Stimulated activated CD4-positive, alpha-beta T cell treated with anti-CD3 and anti-CD28 coated beads, Interleukin-15, amount 100 ng/mL, for 48 hours (primary cell): ENCODE measurements around the gene ABCB9.
"Not testable (repeated sequence)": the region's sequence is repeated elsewhere in the genome, so short reads cannot be mapped to it uniquely, and the experiment has no call there.

Experiments
- DNase-seq, 2 donors: peaks; one replicate each; pipeline ENCODE4 v3.0.0-alpha.2; 2020; ENCODE audit warnings: low read depth in 2 of 2

The ABCB9 gene

DNA sequence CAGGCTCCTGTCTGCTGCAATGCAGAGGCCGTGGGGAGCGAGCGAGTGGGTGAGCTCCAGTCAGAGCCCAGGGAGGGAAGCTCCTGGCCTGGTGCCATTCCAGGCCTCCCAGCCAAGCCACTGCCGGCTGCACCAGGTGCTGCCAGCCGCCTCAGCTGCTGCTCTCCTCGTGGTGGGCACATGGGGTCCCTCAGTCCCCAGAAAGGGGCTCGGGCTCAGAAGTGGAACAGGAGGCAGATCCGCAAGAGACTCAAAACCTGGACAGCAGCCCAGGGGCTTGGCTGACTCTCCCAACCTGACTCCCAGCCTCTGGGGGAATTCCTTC is 2.4 kb downstream of the ABCB9 start:
- DNase-seq, result no peak

DNA sequence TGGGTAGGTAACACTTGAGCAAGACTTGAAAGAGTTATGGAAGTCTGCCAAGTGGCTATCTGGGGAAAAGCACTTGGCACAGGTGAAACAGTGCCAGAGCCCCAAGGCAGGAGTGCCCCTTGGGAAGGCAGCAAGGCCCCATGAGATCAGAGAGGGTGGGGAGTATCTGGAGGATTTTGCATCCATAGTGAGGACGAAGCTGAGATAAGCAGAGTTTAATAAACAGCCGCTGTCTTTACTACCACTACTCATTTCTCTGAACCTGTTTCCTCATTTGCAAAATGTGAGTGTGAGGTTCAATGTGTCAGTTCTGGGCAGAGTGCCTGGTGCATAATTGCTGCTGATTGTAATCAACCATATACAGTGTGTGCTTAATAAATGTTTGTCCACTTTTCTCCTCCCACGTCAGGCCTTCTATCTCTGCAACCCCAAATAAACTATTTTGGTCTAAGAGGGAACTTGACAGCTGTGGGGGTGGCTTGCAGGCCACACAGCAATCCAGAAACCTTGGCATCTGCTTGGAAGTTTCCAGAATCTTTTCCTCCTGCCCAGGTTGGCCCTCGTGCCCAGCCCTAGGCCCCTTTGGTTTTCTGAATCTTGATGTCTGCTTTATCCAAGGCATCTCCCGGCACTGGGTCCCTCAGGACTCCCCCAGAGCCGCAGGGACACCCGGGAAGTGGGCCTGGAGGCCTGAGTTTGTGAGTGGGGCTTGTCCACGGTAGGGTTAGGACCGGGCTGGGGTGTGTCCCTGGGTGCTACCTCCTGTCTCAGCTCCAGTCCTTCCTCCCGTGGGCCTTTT is 4.5 kb downstream of the ABCB9 start:
- no peak for DNase-seq

DNA sequence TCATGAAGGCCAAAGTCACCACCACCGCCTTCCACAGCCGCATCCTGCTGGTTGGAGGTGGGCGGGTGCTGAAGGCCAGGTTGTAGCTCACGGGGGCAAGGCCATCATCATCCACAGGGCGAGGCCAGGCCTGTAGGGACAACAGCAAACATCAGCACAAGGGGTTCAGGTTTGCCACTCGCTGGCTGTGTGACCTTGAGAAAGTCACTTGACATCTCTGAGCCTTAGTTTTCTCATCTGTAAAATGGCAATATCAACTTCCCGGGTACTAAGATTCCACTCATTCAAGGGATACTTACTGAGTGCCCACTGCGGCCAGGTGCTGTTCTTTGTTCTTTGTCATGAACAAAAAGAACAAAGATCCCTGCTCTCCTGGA is 6.1 kb downstream of the ABCB9 start:
- DNase-seq, result no peak

DNA sequence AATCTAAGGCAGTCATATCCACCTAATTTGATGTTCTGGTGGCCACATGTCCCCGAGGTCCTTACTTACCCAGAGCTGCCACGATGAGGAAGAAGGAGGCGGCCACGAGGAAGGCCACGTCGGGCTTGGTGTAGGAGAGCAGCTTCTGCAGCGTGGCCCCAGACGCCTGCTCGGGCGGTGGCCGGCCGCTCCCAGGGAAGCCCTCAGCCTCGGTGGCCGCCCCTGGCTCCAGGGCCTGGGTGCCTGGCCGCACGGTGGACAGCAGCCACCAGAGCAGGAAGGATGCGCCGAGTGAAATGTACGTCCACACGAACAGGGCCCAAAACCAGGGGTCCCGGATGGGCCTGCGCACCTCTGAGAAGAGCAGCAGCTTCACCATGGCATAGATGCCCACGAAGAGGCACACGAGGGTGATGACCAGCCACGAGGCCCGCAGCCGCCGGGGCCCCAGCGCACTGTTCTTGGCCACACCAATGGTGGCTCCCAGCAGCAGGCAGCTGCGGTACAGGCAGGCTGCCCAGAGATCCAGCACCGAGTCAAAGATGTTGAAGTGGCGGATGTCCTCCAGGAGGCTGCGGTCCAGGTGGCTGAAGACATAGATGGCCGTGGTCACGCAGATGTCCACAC is 6.6 kb downstream of the ABCB9 start:
- no peak for DNase-seq

DNA sequence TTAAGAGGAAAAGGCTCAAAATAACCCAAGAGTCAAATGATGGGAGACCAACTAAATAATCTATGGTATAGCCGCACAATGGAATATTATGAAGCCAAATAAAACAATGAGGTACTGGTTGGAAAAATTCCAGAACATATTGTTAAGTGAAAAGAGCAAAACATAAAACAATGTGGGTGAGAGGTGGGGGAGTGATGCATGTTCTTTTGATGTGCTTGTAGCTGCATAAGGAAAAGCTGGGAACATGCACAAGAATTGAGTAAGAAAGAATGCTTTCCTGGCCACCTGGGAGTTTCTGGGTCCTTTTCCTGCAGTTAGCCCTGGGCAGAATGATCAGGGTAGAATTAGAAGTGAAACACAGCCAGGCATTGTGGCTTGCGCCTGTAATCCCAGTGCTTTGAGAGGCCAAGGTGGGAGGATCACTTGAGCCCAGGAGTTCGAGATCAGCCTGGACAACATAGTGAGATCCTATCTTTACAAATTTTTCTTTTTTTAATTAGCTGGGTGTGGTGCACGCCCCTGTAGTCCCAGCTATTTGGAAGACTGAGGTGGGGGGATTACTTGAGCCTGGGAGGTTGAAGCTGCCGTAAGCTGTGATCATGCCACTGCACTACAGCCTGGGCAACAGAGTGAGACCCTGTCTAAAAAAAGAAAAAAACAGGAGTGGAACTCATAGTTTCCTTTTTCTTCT is 7.9 kb downstream of the ABCB9 start:
- no peak for DNase-seq

DNA sequence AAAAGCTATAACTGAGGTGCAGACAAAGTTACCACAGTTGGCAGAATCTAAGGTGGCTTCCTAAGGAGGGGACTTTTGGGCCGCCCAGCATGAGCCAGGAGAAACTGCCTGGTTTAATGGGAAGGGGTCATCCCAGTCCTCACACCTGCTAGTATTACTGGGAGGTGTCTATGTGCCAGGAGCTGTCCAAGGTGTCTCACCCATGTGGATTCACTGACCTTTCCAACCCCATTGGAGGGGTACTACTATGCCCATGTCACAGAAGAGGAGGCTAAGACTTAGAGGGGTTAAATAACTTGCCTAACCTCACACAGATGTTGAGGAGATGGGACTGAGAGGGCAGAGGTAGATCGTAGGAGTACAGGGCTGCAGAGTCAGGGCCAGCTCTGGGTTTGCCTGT is 10.2 kb downstream of the ABCB9 start:
- no peak for DNase-seq

DNA sequence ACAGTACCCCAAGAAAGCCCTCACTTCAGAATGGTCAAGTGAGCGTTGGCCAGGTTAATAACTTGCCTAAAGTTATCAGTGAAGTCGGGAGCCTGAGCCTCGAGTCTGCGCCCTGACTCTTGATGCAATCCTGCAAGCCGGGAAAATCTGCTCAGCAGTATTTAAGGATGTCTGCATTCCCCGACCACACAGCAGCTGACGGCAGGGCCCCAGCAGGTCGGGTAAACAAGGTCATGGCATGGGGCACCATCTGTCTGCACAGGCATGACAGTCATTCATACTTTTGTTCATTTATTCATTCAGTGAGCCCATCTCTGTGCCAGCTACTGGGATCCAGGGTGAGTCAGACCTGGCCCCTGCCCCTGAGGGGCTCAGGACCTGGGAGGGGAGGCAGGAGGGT is 11.1 kb downstream of the ABCB9 start:
- no peak for DNase-seq

DNA sequence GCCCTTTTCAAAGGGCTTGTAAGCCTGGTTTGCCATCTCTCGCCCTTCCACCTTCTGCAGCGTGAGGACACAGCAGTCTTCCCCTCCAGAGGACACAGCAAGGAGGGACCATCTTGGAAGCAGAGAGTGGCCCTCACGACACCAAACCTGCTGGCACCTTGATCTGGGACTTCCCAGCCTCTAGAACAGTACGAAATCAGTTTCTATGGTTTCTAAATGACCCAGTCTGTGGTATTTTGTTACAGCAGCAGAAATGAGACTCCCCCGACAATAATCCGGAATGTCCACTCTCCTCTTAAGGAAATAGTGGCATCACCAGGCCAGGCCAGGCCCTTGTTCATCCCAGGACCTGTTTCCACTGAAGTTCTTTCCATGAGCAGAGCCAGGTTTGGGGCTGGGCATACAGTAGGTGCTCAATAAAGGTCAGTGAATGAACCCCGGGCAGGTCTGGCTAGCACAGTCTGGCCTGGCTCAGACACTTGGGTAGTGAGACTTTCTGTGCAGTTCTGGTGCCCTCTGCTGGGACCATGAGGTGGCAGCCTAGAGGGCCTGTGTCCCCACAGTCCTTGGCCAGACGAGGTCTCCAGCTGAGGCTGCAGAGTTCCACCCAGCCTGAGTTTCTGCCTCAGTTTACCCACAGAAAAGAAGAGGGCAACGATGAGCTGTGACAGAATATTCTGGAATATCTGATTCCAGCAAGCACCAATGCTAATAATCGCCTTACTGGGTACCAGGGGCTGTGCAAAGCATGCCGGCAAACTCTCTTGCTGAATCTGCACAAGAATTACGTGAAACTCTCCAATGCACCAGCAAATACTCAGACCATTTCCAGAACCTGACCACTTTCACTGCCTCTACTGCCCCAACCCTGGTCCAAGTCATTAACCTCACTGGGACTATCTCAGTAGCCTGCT is 14.0 kb downstream of the ABCB9 start:
- DNase-seq, result peak; percentile 56 to 59

DNA sequence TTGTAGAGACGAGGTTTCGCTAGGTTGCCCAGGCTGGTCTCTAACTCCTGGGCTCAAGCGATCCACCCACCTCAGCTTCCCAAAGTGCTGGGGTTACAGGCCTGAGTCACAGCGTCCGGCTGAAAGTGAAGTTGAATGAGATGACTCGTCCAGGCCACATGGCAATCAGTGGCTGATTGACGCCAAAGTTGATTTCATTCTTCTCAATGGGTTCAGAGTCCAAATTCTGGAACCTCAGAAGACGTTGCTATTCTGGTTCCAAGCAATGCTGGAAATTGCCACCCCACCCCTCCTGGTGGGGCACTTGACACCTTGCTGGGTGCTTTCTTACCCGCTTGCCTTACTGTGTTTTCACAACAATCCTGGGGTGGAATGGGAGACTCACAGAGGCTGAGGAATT is 14.9 kb downstream of the ABCB9 start:
- DNase-seq, result no peak

DNA sequence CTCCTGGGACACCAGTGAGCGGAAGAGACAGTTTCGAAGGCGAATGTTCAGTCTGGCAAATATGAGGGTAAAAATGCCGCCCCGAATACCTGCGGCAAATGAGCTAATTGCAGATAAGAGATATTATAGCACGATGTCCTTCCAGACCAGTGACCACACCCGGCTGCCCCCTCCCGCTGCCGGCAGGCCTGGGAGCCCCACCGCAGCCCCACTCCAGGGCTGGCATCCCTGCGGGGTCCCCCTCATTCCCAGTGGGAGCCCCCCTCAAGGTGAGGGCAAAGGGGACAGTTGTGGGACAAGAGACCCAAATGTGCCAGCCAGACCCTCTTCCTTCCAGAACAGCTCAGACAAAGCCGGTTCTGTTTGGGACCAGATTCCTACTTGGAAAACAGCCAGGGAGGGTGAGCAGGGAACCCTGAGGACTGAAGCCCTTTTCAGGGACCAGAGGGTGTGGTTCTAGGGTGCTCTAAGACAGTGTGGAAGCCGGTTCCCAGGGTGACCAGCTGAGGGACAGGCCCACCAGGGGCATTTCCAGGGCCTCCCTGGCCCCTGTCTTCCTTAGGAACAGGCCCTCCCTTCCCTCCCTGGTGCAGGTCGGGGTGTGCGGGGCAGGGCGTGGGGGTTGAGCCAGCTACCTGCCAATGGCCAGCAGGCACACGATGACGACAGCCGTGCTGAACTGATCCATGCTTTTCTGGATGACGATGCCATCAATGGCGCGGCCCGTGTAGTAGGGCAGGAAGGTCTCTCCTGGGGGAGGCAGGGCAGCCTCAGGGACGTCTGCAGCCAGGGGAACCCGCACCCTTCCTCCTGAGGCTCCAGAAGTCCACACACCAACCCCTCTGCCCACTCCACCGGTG is 16.2 kb downstream of the ABCB9 start:
- no peak for DNase-seq

DNA sequence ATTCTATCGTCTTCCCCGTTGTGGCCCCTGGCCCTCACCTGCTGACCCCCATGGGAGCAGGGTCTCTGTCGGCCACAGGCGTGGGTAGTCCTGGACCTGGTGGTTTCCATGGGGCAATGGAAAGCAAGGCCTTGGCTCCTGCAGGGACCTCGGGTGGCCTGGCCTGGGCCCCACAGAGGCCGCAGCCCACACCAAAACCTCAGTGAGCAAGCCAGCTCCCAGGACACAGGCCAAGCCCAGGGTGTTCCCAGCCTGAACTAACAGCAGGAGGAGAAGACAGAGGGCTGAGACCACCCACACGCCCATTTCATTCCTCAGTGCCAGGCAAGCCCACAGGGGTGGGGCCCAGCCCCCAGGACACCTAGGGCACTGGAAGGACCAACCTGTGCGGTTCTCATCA is 16.9 kb downstream of the ABCB9 start:
- DNase-seq, result no peak

DNA sequence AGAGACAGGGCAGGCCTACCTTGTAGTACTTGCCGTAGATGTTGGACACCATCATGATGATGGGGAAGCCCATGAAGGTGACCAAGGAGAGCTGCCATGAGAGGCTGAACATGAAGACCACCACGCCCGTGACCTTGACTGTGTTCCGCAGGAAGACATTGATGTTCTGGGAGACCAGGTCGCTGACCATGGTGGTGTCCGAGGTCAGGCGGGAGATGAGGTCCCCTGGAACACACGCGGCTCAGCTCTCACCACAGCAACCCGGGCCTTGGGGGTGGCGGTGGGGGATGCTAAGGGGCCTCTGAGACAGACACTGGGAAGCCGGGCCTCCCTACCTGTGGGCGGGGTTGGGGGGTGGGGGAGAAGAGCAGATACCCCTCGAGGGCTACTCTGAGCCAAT is 17.7 kb downstream of the ABCB9 start:
- DNase-seq, result no peak

DNA sequence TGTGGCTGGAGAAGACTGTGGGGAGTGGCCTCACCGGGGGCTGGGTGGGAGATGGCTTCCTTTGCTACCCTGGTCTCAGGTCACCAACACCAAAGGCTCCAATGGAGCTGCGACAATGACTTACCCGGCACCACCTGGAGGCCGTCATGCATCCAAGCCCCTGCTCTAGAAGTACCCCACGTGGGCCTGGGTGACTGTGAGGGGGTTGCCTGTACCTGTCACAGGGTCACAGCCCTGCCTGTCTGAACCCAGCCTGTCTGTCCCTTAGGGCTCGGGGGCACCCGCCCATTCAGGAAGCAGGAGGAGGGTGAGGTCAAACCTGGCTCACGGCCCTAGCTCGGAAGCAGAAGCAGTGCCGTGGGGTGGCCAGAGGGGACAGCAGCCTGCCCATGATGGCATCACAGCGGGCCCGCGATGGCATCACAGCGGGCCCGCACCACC is 18.9 kb downstream of the ABCB9 start:
- no peak for DNase-seq

DNA sequence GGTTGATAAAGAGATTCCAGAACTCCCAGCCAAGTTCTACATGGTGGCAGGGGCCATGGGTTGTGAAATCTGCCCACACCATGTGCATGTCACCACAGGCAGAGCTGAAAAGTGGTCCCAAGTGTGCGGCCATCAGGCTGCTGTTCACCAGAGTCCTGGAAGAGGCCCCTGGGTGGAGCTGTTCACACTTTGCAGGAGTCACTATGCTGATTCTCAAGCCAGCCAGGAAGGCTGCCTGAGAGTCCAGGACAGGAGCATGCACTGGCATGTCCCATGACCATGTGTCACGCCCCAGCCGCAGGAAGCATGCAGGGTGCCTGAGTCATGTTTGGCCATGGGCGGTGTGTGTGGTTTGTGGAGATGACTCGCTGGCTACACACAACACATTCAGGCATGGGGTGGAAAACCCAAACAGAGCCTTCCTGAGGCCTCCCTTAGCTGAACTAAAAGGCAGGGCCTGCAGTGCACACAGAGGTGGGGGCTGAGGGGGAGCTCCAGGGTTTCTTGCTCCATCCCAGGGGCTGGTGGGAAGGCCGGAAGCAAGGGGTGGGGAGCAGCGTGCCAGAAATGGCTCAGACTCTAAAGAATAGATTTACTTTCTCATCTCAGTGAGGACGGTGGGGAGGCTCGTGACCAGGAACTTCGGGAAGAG is 19.4 kb downstream of the ABCB9 start:
- peak; percentile 82 to 85 for DNase-seq

DNA sequence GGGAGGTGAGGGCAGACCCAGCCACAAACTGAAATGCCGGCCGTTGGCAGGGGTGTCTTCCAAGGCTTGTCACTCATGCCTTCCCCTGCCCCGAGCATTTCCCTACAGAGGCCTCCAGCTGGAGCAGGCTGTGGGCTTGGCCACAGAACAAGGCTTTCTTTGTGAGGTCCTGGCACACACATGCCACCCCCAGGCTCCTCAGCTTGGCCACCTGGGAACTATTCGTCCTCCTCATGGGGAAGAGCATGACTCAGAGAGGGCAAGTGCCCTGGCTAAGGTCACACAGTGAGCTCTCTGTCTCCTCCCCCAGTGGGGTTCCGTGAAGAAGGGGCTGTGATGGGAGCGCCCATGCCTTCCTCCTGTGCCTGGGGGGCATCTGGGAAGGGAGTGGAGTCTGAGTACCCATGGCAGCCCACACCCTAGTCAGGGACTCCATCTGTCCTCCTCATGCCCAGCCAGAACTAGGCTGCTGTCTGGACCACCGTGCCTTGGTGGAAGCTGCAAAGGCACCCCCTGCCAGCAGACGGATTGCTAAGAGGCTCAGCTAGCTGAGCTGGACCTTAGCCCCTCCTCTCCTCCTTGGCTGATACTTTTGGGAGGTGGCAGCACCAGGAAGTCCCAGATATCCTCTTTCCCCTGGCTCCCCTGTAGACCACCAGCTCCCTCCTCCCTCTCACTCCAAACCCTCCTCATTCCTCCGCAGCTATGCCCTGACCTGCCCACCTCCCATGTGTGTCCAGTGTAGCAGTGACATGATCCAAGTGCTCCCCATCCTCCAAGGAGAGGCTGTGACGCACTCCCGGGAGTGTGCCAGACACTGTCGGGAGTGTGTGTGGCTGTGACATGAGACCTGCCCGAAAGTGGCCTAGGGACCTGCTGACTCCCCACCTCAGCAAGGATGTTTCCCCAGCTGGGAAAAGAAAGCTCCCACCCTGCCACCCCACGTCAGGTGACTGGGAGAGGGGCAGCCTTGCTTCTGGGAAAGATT is 21.4 kb downstream of the ABCB9 start:
- no peak for DNase-seq

DNA sequence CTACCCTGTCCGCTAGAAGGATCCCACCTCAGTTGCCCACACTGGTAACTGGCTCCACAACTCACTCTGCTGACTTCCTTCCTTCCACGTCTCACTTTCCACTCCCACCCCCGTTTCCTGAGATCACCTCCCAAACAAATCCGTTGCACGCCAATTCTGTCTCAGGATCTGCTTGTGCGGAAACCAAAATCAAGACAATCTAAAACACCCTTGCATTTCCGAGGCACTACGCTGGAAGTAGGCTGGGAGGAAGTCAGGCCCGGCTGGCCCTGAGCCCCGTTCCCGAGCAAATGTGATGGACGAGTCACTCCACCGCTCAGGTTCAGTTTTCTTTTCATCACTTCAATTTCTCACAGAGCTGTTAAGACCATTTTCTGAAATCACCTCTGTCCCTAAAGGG is 23.1 kb downstream of the ABCB9 start:
- DNase-seq, result no peak

DNA sequence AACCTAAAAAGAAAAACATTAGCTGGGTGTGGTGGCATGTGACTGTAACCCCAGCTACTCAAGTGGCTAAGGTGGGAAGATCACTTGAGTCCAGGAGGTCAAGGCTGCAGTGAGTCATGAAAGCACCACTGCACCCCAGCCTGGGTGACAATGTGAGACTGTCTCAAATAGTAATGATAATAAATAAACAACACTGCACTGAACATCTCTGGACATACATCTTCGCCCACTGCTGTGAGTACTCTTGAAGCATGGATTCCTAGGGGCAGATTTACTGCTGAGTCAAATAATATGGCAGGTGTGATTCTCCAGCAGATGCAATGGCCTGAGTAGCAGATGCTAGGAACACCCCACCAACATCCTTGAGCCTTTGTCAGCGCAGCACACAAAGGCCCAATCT is 23.6 kb downstream of the ABCB9 start:
- DNase-seq, result no peak

DNA sequence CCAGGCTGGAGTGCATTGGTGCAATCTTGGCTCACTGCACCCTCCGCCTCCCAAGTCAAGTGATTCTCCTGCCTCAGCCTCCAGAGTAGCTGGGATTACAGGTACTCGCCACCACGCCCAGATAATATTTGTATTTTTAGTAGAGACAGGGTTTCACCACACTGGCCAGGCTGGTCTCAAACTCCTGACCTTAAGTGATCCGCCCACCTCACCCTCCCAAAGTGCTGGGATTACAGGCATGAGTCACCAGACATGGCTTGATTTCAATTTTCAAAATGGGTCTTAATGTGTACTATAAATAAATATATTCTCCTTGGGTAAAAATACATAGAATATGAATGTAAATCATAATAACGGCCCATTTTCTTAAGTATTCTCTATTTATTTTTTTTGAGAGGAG is 24.9 kb downstream of the ABCB9 start:
- DNase-seq, result not testable (repeated sequence)

DNA sequence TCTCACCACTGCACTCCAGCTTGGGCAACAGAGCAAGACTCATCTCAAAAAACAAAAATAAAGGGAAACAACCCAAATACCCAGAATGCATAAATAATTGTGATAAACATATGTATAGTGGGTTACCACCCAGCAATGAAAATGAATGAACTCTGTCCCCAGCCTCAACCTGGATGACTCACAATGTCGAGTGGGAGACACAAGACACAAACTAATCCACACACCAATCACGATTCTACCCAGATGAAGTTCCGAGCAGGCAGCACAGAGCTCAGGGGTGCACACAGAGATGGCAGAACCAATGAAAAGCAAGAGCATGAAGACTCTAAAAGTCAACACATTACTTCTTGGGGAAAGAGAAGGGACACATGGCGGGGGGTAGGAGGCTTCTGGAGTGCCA is 27.1 kb downstream of the ABCB9 start:
- no peak for DNase-seq
